Measurements from ENCODE around the gene UBE2K.
A peak's percentile ranks its signal among the peaks of the same experiment; 100 is the strongest.
"Not testable (repeated sequence)": the region's sequence is repeated elsewhere in the genome, so short reads cannot be mapped to it uniquely, and the experiment has no call there.

The UBE2K gene, protein sequence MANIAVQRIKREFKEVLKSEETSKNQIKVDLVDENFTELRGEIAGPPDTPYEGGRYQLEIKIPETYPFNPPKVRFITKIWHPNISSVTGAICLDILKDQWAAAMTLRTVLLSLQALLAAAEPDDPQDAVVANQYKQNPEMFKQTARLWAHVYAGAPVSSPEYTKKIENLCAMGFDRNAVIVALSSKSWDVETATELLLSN

DNA sequence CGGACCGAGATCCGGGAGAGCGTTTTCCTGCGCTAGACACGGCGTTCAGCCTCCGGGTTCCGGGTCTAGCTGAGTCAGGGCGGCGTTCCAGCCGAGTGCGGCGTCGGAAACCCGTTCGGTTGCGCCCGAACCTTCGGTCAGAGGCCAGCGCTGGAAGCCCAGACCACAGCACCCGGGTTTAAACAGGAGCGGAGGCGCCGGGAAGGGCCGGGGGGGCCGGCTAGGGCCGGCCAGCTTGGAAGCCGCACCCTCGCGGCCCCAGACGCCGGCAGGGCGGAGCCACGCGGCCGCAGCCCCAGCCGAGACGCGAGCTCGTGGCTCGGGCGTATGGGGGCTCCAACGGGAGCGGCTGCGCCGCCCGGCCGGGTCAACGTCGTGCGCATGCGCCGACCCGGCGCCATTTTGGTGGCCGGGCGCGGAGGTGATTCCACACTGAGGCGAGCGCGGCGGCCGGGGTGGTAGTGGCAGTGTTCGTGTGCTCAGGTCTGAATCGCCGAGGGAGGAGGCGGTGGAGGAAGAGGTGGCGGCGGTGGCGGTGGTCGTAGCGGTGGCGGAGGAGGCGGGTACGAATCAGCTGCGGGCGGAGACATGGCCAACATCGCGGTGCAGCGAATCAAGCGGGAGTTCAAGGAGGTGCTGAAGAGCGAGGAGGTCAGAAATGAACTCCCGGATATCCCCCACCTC, at the start of gene UBE2K:
TSS of gene UBE2K (plus strand) at position 397 of the 684 bp plus-strand sequence. CDS start at position 589, 192 bp downstream.
- DNase-seq, result peak; percentile 94

DNA sequence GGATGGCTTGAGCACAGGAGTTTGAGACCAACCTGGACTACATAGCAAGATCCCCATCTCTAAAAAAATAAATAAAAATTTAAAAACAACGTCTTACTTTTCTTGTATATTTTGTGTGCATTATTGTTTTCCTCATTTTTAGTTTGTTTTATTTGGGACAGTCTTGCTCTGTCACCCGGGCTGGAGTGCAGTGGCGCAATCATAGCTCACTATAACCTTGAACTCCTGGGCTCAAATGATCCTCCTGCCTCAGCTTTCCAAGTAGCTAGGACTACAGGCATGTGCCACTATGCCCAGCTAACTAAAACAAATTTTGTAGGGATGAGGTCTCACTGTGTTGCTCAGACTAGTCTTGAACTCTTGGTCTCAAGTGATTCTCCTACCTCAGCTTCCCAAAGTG, 49.7 kb upstream of the UBE2K start:
- no peak for DNase-seq

DNA sequence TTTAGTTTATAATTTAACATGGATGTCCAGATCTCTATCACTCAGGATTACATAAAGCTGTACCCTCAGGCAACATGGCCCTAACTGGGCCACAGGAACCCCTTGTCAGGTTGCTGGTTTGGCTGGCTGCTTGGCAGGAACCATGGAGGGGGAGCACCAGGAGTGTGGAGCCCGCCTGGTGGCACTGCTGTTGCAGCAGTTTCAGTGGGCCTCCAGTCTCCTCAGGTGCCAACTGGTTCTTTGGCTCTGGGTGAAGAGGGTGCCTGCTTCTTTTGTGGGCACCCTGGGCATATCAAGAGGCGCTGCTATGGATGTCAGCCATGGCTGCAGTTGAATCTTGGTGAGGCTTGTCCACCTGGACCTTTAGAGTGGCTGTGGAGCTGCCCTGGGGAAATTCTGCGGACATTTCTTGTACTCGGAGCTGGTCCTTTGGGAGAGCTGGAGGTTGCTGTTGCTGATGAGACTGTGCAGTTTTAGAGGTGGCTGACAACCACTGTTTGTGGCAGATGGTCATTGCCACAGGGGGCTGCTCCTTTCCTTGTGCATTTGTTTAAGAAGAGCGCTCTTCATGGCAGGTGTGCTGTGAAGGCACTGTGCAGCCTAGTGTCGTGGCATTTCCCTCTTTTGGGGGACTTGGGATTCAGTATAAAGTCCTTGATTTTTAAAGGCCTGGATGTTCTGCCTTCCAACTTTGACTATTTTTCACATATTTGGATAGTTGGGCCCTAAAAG, 48.9 kb upstream of the UBE2K start:
- DNase-seq, result no peak

DNA sequence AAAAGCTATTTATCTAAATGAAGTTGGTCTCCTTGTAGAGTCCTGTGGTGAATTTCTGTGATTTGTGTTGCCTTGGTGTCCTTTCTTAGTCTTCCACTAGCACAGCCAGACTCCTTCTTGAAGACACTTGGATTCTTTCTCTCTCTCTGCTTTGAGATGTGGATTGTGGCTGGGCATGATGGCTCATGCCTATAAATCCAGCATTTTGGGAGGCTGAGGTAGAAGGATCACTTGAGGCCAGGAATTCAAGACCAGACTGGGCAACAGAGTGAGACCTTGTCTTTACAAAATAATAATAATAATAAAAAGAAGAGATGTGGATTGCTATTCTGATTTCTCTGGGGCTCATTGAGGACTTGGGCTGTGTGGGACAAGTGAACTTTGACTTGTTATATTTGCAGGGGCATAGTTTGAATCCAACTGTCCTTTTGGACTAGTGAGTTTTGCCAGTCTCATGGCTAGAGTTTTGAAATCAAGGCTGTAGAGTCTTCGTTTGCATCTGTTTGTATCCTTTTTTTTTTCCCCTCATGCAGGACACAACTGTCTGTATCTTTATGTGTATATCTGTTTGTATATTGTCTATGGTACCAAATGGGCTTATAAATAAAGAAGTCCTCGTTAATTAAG, 48.2 kb upstream of the UBE2K start:
- DNase-seq, result no peak

DNA sequence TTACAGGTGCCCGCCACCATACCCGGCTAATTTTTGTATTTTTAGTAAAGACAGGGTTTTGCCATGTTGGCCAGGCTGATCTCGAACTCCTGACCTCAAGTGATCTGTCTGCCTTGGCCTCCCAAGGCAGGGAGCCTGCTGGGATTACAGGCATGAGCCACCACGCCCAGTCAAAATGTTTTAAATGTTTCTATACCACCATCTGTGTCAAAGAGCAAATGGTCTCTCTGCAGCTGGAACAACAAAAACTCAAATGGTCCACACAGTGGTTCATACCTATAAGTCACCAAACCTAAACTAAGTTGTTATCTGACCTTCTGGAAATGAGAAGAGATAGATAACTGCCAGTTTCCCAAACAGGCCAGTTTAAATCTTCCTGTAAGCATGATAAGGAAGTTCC, 46.4 kb upstream of the UBE2K start:
- DNase-seq, result not testable (repeated sequence)

DNA sequence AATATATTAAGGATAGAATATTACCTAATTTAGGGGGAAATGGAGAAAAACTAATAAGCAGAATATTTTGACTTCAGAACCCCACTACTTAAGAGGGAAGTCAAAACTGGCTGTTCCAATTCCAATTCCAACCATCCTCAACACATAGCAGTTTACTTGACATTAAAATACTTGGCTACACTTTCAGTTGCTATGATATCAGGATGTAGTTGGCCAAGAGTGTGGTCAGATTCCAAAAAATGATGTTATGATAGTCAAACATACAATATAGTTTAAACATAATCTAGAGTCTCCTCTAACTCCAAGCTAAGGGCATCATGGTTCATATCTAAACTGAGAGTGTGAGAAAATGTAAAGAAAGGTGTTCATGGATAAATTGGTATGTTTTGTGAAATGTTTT, 42.7 kb upstream of the UBE2K start:
- DNase-seq, result no peak

DNA sequence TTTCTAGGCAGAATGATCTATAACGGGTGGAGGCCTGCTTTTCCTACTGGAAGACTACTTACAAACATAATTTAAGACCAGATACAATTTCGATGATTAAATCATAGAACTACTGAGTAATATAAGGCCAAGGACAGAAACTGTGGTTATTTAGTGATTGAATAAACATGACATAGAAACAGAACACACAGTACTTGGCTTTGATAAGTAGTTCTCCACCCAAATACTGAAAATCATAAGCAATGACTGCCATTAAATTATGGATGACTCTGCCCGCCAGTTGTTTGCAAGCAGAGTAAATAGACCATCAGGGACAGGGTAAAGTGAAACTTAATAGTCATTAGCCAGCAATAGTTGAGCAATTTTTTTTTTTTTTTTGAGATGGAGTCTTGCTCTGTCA, 42.1 kb upstream of the UBE2K start:
- no peak for DNase-seq

DNA sequence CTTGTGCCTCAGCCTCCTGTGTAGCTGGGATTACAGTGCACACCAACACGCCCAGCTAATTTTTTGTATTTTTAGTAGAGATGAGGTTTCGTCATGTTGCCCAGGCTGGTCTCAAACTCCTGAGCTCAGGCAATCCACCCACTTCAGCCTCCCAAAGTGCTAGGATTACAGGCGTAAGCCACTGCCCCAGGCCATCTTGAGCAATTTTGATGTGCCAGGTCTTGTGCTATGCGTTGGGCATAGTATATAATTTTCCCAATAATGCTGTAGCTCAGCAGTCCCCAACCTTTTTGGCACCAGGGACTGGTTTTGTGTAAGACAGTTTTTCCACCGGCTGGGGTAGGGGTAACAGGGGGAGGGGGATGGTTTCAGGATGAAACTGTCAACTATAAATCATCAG, 41.3 kb upstream of the UBE2K start:
- DNase-seq, result not testable (repeated sequence)

DNA sequence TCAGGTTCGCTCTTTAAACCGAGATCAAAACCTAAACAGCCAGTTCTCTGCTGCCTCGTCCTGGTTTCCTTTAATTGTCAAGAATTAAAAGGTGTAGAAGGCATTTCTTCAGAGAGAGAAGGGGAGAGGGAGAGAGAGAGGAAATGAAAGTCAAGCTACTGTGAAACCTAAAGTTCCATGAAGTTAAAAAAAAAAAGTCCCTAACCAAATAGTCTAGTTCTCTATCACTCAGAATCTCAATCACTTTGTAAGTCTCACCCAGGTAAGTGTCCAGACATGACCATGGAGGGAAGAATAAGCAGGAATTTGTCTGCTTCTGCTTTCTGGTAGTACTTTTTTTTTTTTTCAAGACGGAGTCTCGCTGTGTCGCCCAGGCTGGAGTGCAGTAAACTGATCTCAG, 40.5 kb upstream of the UBE2K start:
- no peak for DNase-seq

DNA sequence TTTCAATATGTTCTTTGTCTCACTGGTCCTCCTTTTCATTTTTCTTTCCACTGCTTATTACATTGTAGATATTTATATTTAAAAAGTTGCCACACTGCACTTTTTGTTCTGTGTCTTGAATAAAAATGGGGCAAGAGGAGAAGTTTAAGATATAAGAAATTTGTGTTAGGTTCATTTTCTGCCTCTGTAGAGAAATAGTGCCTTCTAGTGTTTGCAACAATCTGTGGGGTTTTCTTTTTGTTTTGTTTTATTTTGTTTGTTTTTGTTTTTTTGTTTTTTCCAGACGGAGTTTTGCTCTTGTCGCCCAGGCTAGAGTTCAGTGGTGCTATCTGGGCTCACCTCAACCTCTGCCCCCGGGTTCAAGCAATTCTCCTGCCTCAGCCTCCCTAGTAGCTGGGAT, 39.2 kb upstream of the UBE2K start:
- DNase-seq, result no peak

DNA sequence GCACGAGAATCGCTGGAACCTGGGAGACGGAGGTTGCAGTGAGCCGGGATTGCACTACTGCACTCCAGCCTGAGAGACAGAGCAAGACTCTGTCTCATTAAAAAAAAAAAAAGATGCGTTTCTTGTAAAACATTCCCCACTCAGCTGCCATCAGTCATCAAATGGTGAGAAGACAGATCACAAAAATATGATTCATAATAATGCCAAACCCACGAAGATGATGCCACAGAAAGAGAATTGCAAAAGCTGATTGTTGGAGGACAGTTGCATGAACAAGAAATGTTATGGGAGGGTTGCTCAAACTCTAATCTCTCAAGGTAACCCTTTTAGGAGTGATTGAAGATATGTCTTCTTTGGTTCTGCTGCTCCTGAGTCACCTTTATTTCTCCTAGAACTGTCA, 37.9 kb upstream of the UBE2K start:
- DNase-seq, result no peak

DNA sequence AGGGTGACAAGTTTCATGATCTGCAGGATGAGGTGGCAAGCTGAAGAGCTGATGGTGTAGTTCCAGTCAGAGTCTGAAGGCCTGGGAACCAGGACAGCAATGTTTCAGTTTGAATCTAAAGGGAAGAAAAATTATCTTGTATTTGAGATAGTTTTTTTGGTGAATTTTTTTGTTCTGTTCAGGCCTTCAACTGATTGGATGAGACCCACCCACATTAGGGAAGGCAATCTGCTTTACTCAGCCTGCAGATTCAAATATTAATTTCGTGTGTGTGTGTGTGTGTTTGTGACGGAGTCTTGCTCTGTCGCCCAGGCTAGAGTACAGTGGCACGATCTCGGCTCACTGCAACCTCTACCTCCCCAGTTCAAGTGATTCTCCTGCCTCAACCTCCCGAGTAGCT, 37.2 kb upstream of the UBE2K start:
- no peak for DNase-seq

DNA sequence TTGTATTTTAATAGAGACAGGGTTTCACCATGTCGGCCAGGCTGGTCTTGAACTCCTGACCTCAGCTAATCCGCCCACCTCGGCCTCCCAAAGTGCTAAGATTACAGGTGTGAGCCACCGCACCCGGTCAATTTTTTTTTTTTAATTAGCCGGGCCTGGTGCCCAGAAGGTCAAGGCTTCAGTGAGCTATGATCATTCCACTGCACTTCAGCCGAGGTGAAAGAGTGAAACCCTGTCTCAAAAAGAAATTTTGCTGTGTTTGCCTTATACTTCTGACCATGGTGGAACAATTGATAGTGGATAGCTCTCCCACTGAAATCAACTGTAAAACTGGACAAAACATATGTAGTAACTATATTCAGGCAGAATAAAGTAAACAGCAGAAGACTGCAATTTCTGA, 35.3 kb upstream of the UBE2K start:
- no peak for DNase-seq

DNA sequence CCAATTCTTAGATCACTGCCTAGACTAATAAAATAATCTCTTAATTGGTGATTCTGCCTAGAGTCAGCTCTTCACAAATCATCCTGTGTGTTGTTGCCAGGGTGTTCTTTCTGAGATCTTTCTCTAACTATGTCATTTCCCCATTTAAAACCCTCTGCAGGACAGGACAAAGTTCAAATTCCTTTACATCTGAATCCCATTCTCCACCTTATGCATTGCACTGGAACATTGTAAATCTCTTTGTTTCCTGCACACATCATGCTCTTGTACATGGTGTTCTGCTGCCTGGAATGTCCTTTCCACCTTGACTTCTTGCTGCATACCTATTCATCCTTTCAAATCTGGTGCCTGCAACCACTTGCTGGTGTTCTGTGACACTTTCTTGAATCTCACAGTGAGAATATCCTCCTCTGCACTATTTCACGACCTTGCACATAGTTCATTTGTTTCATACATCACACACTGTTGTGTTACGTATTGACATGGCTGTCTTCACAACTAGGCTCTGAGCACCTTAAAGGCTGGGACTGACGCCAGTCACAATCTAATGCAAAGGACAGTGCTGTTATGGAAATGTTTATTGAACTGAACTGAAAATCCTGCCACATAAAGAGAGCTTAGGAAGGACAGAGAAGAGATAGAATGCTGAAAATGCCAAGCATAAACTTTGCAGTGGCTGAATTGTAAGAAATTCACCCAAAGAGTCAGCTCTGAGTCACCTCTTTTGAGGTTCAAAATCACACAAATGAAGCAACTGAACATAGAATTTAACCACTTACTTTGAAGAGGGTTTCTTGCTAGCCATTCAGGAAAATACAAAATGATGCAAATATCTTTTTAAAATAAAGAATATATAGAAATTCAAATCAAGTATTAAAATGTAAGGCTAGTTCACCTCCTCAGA, 32.9 kb upstream of the UBE2K start:
- DNase-seq, result no peak

DNA sequence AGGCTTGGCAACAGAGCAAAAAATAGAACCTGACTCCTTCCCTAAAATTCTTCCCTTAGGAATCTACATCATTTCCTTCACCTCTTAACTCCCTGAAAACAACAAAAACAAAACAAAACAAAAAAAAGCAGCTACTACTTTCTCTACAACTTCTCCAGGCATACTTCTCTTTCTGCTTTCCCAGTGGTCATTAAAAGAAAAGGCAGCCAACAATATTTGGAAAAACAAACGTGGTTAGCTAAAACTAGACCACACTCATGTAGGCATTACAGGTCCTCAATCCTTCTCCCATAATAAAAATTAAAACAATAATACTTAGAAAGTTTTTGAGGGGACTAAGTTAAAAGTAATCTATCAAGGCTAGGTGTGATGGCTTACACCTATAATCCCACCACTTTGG, 30.2 kb upstream of the UBE2K start:
- DNase-seq, result no peak

DNA sequence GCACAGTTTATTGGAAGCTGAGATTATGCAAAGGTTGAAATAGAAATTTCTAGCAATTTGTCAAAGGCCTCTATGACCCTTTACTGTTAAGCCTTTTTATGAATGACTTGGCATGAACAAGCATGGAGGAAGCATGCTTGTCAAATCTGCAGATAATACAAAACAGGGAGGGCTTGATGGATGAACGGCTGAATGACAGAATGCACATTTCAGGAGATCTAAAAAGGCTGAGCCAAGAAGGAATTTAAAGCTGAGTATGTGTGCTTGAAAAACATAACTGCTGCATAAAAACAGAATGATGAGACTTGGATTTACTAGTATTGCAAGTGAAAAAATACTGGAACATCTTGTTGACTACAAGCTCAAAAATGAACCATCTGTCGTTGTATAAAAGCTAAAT, 29.0 kb upstream of the UBE2K start:
- no peak for DNase-seq

DNA sequence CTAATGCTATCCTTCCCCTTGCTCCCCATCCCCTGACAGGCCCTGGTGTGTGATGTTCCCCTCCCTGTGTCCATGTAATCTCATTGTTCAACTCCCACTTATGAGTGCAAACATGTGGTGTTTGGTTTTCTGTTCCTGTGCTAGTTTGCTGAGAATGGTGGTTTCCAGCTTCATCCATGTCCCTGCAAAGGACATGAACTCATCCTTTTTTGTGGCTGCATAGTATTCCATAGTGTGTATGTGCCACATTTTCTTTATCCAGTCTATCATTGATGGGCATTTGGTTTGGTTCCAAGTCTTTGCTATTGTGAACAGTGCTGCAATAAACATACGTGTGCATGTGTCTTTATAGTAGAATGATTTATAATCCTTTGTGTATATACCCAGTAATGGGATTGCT, 27.6 kb upstream of the UBE2K start:
- DNase-seq, result not testable (repeated sequence)

DNA sequence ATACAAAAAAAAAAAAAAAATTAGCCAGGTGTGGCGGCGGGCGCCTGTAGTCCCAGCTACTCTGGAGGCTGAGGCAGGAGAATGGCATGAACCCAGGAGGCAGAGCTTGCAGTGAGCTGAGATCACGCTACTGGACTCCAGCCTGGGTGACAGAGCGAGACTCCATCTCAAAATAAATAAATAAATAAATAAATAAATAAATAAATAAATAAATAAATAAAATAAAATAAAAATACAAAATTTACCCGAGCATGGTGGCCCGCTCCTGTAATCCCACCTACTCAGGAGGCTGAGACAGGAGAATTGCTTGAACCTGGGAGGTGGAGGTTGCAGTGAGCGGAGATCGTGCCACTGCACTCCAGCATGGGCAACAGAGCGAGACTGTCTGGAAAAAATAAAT, 22.3 kb upstream of the UBE2K start:
- DNase-seq, result not testable (repeated sequence)

DNA sequence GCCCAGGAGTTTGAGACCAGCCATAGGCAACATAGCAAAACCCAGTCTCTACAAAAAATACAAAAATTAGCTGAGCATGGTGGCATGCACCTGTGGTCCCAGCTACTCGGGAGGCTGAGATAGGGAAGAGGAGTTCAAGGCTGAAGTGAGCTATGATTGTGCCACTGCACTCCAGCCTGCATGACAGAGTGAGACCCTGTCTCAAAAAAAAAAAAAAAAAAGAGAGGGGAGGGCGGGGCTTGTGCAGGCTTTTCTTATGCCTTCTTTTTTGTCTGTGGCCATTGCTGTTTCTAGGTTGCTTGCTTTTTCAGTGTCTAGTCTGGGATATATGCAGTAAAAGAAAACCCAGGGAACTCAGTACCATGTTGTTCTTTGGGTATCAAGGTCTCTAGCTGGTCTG, 16.9 kb upstream of the UBE2K start:
- DNase-seq, result not testable (repeated sequence)

DNA sequence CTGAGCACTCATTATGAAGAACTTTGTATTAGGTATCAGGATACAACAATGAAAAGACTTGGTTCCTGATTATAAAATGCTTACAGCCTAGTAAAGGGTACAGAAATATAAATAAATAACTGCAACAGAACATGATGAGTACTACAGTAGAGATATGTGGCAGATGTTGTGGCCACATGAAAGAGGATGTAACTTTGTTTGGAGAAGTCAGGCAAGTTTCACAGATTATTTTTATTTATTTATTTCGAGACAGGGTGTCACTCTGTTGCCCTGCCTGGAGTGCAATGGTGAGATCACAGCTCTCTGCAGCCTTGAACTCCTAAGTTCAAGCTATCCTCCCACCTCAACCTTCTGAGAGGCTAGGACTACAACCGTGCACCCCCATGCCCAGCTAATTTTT, 15.8 kb upstream of the UBE2K start:
- no peak for DNase-seq

DNA sequence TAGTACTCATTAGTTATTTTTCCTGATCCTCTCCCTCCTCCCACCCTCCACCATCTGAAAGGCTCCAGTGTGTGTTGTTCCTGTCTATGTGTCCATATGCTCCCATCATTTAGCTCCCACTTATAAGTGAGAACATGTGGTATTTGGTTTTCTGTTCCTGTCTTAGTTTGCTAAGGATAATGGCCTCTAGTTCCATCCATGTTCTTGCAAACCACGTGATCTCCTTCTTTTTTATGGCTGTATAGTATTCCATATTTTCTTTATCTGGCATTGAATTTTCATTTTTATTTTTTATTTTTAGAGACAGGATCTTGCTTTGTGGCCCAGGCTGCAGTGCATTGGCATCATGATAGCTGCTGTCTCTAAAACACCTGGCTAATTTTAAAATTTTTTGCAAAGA, 11.9 kb upstream of the UBE2K start:
- no peak for DNase-seq

DNA sequence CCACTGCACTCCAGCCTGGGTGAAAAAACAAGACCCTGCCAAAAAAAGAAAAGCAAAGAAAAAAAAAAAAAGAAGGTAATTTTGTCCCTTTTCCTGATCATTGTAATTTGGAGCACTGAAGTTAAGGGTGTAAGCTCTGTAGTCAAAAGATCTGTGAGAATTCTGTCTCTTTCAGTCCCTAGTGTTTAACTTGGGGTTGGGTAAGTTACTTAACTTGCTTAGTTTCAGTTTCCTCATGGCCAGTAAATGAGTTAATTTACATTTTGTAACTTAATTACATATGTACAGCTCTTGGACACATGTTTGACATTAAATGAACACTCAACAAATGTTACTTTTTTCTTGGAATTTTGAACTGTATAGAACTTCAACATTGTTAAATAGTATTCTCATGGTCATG, 10.9 kb upstream of the UBE2K start:
- DNase-seq, result no peak

DNA sequence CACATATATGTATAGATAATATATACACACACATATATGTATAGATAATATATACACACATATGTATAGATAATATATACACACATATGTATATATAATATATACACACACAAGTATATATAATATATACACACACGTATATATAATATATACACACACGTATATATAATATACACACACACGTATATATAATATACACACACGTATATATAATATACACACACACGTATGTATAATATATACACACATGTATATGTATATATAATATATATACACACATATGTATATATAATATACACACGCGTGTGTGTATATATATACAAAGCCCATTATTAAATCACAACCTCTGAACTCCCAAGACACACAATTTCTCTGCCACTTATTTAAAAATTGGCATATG, 8.0 kb upstream of the UBE2K start:
- DNase-seq, result no peak

Data from activated CD8-positive, alpha-beta memory T cell treated with anti-CD3 and anti-CD28 coated beads for 24 hours (primary cell).